NCI-H1105 treated with DMSO at 0.1 percent for 48 hours (cell line): Measurements from ENCODE around the gene SLC10A1.
"Not testable (repeated sequence)": the region's sequence is repeated elsewhere in the genome, so short reads cannot be mapped to it uniquely, and the experiment has no call there.

ENCODE experiments used
- DNase-seq: peaks from one replicate; lab custom pipeline; 2025; lab: John Stamatoyannopoulos, UW

The SLC10A1 gene

DNA sequence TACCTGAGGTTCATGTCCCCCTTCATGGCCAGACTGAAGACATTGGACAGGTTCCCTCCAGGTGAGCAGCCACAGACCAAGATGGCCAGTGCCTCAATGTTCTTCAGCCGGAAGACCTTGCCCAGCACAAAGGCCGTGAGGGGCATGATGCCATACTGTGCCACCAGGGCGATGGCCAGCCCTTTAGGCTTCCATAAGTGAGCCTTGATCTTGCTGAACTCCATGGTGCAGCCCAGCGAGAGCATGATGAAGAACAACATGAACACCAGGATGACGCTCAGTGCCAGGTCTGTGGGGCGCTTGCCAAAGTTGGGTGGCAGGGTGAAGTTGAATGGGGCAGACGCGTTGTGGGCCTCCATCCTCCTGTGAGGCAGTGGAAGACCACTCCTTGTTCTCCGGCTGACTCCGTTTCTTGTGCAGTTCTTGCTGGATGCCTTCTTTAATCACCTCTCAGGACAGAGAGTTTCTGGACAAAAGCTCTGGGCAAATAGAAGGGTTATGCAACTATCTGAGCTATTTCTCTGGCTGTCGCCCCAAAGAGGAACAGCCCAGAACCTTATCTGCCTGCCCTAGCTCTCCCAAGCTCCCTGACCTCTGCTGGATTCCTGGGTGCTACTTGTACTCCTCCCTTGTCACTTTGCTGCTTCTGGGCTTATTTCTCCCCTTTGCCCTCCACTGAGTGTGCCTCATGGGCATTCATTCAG is at the start of gene SLC10A1:
Gene SLC10A1 (minus strand): TSS at position 445 of the 704 bp plus-strand sequence. CDS start 86 bp downstream, at position 359.
- DNase-seq = no peak

GRCh38 chr14:69845787-69846186 is 48.7 kb upstream of the SLC10A1 start:
- no peak for DNase-seq

DNA sequence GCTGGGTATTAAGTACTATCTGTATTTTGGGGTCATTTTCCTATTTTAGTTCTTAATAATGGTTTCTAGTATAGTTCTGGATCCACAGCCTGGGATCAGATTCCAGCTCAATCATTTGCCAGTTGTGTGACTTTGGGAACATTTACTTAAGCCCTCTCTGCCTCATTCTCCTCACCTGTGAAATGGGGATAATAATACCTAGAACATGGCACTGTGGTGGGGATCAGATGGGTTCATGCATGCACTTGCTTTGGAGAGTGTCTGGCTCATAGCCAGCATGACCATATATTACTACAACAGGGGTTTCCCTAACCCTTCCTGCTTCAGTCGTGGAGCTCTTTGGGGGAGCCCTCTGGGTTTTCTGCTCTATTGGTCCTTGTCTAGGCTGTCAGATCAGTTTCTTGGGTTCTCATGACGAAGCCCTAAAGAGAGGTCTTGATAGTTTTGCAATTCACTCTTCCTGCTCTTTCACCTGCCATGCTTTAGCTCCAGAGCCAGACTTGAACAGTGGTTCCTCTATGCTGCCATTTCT is 48.1 kb upstream of the SLC10A1 start:
- no peak for DNase-seq

DNA sequence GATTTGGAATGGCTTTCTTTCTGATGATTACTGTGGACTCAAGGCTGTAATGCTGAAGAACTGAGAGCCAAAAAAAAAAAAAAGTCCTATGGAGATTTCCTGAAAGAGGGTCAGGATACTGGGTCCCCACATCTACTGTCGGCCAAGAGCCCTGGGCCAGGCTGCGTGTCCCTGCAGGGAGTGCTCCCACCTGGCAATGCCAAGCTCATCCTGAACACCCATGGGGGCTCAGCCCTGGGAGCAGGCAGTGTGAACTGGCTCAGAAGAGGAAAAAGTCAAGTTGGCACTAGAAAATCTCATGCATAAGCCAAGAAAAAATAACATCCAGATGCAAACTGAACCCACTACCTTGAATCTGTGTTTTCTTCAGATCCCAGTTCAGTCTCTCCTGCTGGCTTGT is 47.1 kb upstream of the SLC10A1 start:
- no peak for DNase-seq

GRCh38 chr14:69842686-69843420 is 45.8 kb upstream of the SLC10A1 start:
- DNase-seq = peak; percentile 82

DNA sequence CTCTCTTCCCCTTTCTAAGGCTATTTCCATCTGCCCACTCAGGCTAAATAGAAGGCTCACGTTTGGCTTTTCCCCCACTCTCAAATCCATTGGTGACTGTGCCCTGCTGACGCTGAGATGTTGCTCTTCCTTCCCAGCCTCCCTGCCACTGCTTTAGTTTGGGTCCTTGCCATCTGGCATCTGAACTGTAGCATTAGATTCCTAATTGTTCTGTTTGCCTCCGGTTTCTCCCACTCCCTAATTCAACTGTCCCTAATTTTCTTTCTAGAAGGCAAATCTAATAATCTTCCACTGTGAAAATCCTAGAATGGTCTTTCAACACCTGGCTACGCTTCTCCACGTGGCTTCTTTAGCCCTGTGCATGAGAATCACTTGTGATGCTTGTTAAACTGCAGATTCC is 44.6 kb upstream of the SLC10A1 start:
- DNase-seq = peak; percentile 65

DNA sequence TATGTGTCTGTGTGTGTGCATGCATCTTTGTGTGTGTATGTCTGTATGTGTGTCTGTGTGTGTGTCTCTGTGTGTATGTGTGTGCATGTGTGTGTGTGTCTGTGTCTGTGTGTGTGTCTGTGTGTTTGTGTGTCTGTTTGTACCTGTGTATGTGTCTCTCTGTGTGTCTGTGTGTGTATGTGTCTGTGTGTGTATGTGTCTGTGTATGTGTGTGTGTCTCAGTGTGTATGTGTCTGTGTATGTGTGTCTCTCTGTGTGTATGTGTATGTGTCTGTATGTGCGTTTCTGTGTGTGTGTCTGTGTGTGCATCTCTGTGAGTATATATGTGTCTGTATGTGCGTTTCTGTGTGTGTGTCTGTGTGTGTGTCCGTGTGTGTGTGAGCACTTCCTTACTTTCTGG is 42.6 kb upstream of the SLC10A1 start:
- no peak for DNase-seq

DNA sequence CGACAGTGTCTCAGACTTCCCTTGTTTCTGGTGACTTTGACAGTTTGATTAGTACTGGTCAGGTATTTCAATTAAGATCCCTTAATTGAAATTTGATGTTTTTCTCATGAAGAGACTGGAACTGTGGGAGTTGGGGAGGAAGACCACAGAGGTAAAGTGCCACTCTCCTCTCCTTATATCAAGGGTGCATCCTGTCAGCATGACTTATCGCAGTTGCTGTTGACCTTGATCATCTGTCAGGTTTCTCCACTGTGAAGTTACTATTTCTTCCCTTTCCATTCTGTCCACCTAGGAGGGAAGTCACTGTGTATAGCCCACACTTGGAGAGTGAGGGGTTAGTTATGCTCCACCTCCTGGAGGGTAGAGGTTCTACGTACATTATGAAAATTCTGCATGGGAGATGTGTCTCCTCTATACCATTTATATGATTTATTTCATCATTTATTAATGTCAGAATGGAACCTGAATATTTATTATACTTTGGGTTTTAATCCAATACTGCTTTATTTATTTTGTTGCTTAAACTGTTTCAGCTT is 41.9 kb upstream of the SLC10A1 start:
- DNase-seq = no peak

GRCh38 chr14:69828879-69829278 is 31.8 kb upstream of the SLC10A1 start:
- no peak for DNase-seq

DNA sequence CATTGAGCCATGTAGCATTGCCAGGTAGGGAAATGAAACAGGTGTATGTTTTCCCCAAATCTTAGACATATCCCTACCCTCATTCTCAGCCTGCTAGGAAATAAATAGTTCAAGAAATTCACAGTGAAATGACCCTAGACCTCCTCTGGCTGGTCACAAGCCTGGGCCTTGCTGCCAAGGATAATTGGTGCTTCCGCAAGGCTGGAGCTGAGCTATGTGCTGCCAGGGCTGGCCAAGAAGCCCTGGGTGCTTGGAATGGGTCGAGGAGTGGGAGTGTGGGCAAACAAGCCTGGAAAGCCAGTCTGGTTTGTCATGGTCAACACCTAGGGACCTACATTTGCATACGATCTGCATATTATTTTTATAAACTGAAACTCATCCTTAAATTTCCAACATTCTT is 31.3 kb upstream of the SLC10A1 start:
- no peak for DNase-seq

DNA sequence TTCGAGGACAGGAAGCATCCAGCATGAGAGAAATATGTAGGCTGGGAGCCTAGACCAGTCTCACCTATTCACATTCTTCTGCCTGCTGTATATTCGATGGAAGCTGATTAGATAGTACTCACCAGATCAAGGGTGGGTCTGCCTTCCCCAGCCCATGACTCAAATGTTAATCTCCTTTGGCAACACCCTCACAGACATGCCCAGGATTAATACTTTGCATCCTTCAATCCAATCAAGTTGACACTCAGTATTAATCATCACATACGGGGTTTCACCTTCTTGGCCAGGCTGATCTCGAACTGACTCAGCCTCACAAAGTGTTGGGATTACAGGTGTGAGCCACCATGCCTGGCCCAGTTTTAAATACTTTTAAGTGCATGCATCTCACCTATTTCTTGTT is 30.5 kb upstream of the SLC10A1 start:
- no peak for DNase-seq

- no peak for DNase-seq
These were observed 25.4 kb upstream of the SLC10A1 start for GRCh38 chr14:69822456-69822855.

DNA sequence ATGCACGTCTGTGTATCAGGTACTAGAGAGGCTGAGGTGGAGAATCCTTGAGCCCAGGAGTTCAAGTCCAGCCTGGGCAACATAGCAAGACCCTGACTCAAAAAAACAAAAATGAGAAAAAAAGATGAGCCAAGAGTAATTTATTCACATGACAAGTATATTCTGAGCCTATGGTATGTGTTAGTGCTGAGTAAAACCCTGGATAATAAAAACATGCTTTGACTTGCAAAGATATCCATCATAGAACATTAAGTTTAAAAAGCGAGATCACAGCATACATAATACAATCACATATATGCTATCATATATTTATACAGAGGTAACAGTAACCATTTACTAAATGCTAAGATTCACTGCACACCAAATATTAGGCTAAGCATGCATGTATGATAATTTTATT is 23.9 kb upstream of the SLC10A1 start:
- no peak for DNase-seq

DNA sequence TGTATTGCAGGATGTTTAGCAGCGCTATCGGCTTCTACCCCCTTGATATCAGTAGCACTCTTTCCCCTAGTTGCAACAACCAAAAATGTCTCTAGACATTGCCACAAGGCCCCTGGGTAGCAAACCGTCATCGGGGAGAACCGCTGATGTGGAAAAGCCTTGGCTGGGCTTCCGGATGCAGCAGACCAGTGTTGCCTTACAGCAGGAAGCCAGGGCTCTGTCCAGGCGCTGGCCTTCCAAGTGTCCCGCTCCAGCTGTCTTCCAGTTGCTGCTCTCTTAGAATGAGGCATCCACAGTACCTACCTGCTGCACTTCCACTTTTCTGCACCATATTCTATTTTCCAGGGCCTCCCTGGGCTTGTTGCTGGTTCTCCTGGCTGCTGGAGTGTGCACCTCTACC is 22.6 kb upstream of the SLC10A1 start:
- no peak for DNase-seq

- peak; percentile 60 for DNase-seq
These were observed 21.7 kb upstream of the SLC10A1 start for GRCh38 chr14:69818758-69819191.

GRCh38 chr14:69816216-69816615 is 19.2 kb upstream of the SLC10A1 start:
- no peak for DNase-seq

DNA sequence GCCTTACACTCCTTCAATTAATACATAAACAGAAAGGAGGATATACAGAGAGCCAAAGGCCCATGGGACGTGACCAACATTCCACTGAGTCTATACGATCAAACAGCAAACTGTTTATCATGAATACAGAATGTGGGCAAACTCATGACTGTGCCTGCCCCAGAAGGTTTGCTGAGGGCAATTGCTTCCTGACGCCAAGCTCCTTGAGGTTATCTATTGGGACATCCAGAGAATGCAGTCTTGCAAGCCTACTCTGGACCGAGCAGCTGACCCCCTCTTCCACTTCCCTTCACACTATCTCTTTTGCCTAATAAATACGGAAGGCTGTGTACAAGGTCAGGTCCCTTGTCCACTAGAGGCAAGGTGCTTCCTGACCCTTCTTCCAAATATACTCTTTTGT is 18.5 kb upstream of the SLC10A1 start:
- no peak for DNase-seq

DNA sequence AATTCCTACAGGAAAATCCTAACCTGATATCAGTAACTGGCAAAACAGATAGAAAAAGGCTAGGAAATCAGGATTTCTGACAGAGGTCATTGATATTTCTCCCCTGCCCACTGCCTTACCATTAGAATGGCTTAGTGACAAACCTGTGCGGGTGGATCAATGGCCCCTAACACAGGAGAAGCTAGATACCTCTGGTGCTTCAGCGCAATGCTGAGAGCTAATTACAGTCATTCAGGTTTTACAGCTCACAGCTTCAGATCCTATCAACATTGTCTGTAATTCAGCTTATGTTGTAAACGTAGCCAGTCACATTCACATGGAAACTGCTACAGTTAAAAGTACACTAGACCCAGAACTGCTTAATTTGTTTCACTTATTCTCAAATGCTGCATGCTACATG is 17.4 kb upstream of the SLC10A1 start:
- DNase-seq = no peak

GRCh38 chr14:69813346-69813745 is 16.3 kb upstream of the SLC10A1 start:
- DNase-seq = not testable (repeated sequence)

DNA sequence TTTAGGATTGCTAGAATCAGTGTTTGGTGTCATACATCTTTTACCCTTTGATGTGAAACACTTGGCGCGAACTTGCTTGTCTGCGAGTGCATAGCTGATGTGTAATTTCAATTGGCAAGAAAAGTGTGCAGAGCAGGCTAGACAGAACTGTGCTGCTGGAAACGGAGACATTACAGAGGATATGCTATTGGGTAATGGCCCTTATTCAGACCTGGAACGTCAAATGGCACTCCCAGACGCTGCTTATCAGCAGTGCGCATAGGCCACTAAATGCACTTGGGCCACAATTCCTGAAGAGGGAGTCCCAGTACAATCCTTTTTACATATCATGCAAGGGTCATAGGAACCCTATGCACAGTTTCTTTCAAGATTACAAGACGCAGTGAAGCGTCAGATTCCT is 15.7 kb upstream of the SLC10A1 start:
- DNase-seq = no peak

- no peak for DNase-seq
These were observed 14.8 kb upstream of the SLC10A1 start for GRCh38 chr14:69811868-69812252.

- DNase-seq = no peak
These were observed 14.3 kb upstream of the SLC10A1 start for GRCh38 chr14:69811227-69811867.
